Uterus (tissue), 2 donors: ENCODE results near the gene USP17L24.
"Not testable (repeated sequence)": the region's sequence is repeated elsewhere in the genome, so short reads cannot be mapped to it uniquely, and the experiment has no call there.

Experiments
- CTCF ChIP-seq, 4 experiments: fragments of 200-600 bp in 2 of 4; fragments of 450-650 bp in 2 of 4; sonication (generic) in 2 of 4; IDR thresholded peaks; one replicate each; pipeline ENCODE4 v1.5.1; 2016 to 2019; ENCODE audit warnings: antibody characterized with exemption in 4 of 4, mild to moderate bottlenecking in 2 of 4, moderate library complexity in 1 of 4
- POLR2A ChIP-seq, 2 donors: fragments of 450-650 bp; IDR thresholded peaks; one replicate each; pipeline ENCODE4 v1.6.1; 2016; ENCODE audit warnings: antibody characterized with exemption in 2 of 2, mild to moderate bottlenecking in 1 of 2, moderate library complexity in 1 of 2

- not testable (repeated sequence) for TF ChIP-seq CTCF, POLR2A (IDR thresholded peaks at IDR 0.05)
Observed at GRCh38 chr4:9324865-9325264, at the start of gene USP17L24.
